Left ventricle myocardium inferior (tissue), 1 donor: ENCODE data around the gene NDUFAB1. TPM values are rescaled to one million over a fixed set of nuclear protein-coding genes. Genes with fewer than 3 reads are reported as not detected.
"Not testable (repeated sequence)": the region's sequence is repeated elsewhere in the genome, so short reads cannot be mapped to it uniquely, and the experiment has no call there.

ENCODE experiments used
- DNase-seq: peaks from one replicate; pipeline ENCODE4 v3.0.0-alpha.2; 2020
- H3K27ac ChIP-seq: fragments of 200-600 bp; replicated peaks from 2 replicates; pipeline ENCODE4 v1.8.0; 2021
- H3K27me3 ChIP-seq: fragments of 200-600 bp; 2 replicates; pipeline ENCODE4 v1.8.0; 2021; ENCODE audit warnings: low read depth
- H3K36me3 ChIP-seq: fragments of 200-600 bp; 2 replicates; pipeline ENCODE4 v1.8.0; 2021
- H3K4me1 ChIP-seq: fragments of 200-600 bp; 2 replicates; pipeline ENCODE4 v1.8.0; 2021
- H3K4me3 ChIP-seq: fragments of 200-600 bp; 2 replicates; pipeline ENCODE4 v1.8.0; 2021; ENCODE audit warnings: mild to moderate bottlenecking, moderate library complexity
- H3K9me3 ChIP-seq: fragments of 200-600 bp; replicated peaks from 2 replicates; pipeline ENCODE4 v1.8.0; 2021
- CTCF ChIP-seq: fragments of 200-600 bp; IDR thresholded peaks from 2 replicates; pipeline ENCODE4 v1.8.0; 2021; ENCODE audit warnings: antibody characterized with exemption, mild to moderate bottlenecking, borderline replicate concordance
- intact Hi-C: fragments of 100-400 bp; cut with micrococcal nuclease; formaldehyde crosslinking; loops from one replicate; pipeline ENCODE4 v1.11.0; 2022
- total RNA-seq: library from RNA; stranded (reverse); fragmentation: NEBNext Ultra II Directional; extraction: Animal tissue kit (Norgen Biotek cat#: 25700); gene quantifications from one replicate; pipeline ENCODE4 v1.2.1, GENCODE V29; 2021
- donor health status: DM: no; HTN: yes; CAD: no; lungs with severe emphysema.

NDUFAB1 gene
- total RNA-seq, 1 donor from 2014 or later: 464 TPM

DNA sequence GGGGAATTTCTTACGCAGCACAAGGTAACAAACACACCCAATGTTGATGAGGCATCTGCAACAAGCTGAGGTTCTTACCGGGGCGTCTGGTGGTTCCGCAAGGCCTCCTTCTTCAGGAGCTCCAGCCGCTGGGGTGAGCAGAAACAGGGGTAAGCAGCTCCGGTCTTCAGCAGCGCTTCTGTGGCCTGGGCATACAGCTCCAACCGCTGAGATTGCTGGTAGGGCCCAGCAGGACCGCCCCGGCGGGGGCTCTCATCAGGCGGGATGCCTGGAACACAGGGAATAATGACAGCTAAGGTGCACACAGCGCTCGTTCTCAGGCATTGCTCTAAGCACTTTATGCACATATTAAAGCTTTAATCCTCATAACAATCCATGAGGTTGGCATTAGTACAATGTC is 51.7 kb downstream of the NDUFAB1 start:
- no peaks in the 10 kb centered on the region for H3K27me3 ChIP-seq
- H3K36me3 ChIP-seq: peaks cover 87% of the 10 kb centered on the region
- intact Hi-C loops: no loop called here
- TF ChIP-seq CTCF: no peak
- DNase-seq: no peak
- no peak overlapping the region for H3K4me3 ChIP-seq
- no peak overlapping the region for H3K27ac ChIP-seq
- no peaks in the 10 kb centered on the region for H3K4me1 ChIP-seq
- H3K9me3 ChIP-seq: no peaks in the 10 kb centered on the region

- intact Hi-C loops, H3K9me3 ChIP-seq, H3K4me3 ChIP-seq, H3K27me3 ChIP-seq, H3K4me1 ChIP-seq, DNase-seq, H3K27ac ChIP-seq: not testable (repeated sequence)
- peaks cover 86% of the 10 kb centered on the region for H3K36me3 ChIP-seq
Observed at GRCh38 chr16:23540817-23541178, 55.3 kb downstream of the NDUFAB1 start.

DNA sequence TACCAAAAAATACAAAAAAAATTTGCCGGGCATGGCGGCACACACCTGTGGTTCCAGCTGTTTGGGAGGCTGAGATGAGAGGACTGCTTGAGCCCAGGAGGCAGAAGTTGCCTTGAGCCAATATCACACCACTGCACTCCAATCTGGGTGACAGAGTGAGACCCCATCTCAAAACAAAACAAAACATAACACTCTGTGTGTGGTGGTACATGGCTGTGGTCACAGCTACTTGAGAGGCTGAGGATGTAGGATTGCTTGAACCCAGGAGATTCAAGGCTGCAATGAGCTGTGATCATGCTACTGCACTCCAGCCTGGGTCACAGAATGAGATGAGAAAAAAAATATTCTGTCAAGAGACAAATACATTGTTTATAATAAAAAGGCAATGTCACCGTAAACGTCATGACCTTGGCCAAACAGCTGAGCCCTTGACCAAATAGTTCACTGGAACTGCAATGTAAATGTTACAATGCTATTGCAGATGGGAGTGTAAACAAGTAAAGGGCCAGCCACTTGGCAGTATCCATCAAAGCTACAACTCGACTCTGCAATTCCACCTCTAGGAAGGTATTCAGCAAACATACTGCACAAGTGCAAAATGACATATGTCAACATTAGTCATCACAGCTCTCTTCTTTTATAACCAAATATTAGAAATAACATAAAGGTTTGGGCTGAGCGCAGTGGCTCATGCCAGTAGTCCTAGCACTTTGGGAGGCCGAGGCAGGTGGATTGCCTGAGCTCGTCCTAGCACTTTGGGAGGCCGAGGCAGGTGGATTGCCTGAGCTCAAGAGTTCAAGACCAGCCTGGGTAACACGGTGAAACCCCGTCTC is 55.9 kb downstream of the NDUFAB1 start:
- no peaks in the 10 kb centered on the region for H3K27me3 ChIP-seq
- no peak for TF ChIP-seq CTCF
- DNase-seq: no peak
- H3K4me1 ChIP-seq: no peaks in the 10 kb centered on the region
- H3K27ac ChIP-seq: no peak overlapping the region
- no peak overlapping the region for H3K4me3 ChIP-seq
- H3K36me3 ChIP-seq: peaks cover 86% of the 10 kb centered on the region
- H3K9me3 ChIP-seq: no peaks in the 10 kb centered on the region
- intact Hi-C loops: no loop called here

- intact Hi-C loops: no loop called here
- no peak overlapping the region for H3K27ac ChIP-seq
- TF ChIP-seq CTCF: no peak
- no peak for DNase-seq
- peaks cover 86% of the 10 kb centered on the region for H3K36me3 ChIP-seq
- no peak overlapping the region for H3K4me3 ChIP-seq
- H3K9me3 ChIP-seq: no peaks in the 10 kb centered on the region
- H3K4me1 ChIP-seq: no peaks in the 10 kb centered on the region
- no peaks in the 10 kb centered on the region for H3K27me3 ChIP-seq
Observed at GRCh38 chr16:23538919-23539278, 57.2 kb downstream of the NDUFAB1 start.

DNA sequence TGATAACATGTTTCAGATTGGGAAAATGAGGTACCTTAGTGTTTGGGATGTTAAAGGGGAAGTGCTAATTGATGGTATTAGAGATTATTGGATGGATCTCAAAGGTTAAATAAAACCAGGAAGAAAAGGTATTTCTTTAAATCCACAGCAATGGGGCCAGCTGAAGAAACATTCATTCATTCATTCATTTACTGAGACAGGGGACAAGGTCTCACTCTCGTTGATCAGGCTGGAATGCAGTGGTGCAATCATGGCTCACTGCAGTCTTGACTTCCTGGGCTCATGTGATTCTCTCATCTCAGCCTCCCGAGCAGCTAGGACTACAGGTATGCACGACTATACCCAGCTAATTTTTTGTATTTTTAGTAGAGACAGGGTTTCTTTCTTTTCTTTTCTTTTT is 58.7 kb downstream of the NDUFAB1 start:
- no peaks in the 10 kb centered on the region for H3K9me3 ChIP-seq
- H3K36me3 ChIP-seq: peaks cover 86% of the 10 kb centered on the region

More for the DNA sequence above, 58.7 kb downstream of the NDUFAB1 start:
- H3K27ac ChIP-seq: no peak overlapping the region
- no peak overlapping the region for H3K4me3 ChIP-seq
- intact Hi-C loops: no loop called here
- no peak for TF ChIP-seq CTCF
- H3K27me3 ChIP-seq: no peaks in the 10 kb centered on the region
- DNase-seq: no peak
- no peaks in the 10 kb centered on the region for H3K4me1 ChIP-seq
